ENCODE results near the gene SOX11. TPM values are rescaled to one million over a fixed set of nuclear protein-coding genes. Genes with fewer than 3 reads are reported as not detected.

The SOX11 gene
- total RNA-seq, 1 donor from 2014 or later: 154 TPM

GRCh38 chr2:5748391-5748790, 56.2 kb downstream of the SOX11 start:
- H3K36me3 Mint-ChIP-seq (ENCODE audit: insufficient read depth): no peaks in the 10 kb centered on the region
- no peaks in the 10 kb centered on the region for H3K9me3 Mint-ChIP-seq (ENCODE audit: low read depth)
- H3K27ac Mint-ChIP-seq: no peak overlapping the region
- H3K27me3 Mint-ChIP-seq: peaks cover 13% of the 10 kb centered on the region
- no peak overlapping the region for H3K4me3 Mint-ChIP-seq (ENCODE audit: low read depth)
- DNase-seq (ENCODE audit: low spot score, unreplicated experiment): no peak
- peaks cover 22% of the 10 kb centered on the region for H3K4me1 Mint-ChIP-seq (ENCODE audit: low read depth)
- TF ChIP-seq CTCF (IDR thresholded peaks at IDR 0.05; ENCODE audit: unreplicated experiment): no peak

GRCh38 chr2:5748946-5749345, 56.8 kb downstream of the SOX11 start:
- H3K4me1 Mint-ChIP-seq (ENCODE audit: low read depth): peaks cover 19% of the 10 kb centered on the region
- no peaks in the 10 kb centered on the region for H3K9me3 Mint-ChIP-seq (ENCODE audit: low read depth)
- no peak for TF ChIP-seq CTCF (IDR thresholded peaks at IDR 0.05; ENCODE audit: unreplicated experiment)
- no peak overlapping the region for H3K4me3 Mint-ChIP-seq (ENCODE audit: low read depth)
- no peak for DNase-seq (ENCODE audit: low spot score, unreplicated experiment)
- H3K27me3 Mint-ChIP-seq: peaks cover 13% of the 10 kb centered on the region
- H3K36me3 Mint-ChIP-seq (ENCODE audit: insufficient read depth): no peaks in the 10 kb centered on the region
- no peak overlapping the region for H3K27ac Mint-ChIP-seq

- H3K36me3 Mint-ChIP-seq (ENCODE audit: insufficient read depth): no peaks in the 10 kb centered on the region
- no peak for TF ChIP-seq CTCF (IDR thresholded peaks at IDR 0.05; ENCODE audit: unreplicated experiment)
- H3K27ac Mint-ChIP-seq: no peak overlapping the region
- H3K4me1 Mint-ChIP-seq (ENCODE audit: low read depth): peaks cover 19% of the 10 kb centered on the region
- no peak for DNase-seq (ENCODE audit: low spot score, unreplicated experiment)
- H3K27me3 Mint-ChIP-seq: peaks cover 13% of the 10 kb centered on the region
- no peak overlapping the region for H3K4me3 Mint-ChIP-seq (ENCODE audit: low read depth)
- no peaks in the 10 kb centered on the region for H3K9me3 Mint-ChIP-seq (ENCODE audit: low read depth)
Observed at GRCh38 chr2:5749347-5749746, 57.2 kb downstream of the SOX11 start.

Measured in progenitor cell of endocrine pancreas (in vitro differentiated cells).